Liver (tissue), 3 donors: ENCODE data around the gene ADGRV1.

Experiments
- HNF4G ChIP-seq: IDR thresholded peaks from 2 replicates; pipeline ENCODE4 v1.6.1; 2016; ENCODE audit warnings: antibody characterized with exemption
- JUND ChIP-seq, 2 donors: IDR thresholded peaks; 2 replicates each; pipeline ENCODE4 v1.6.1; 2016; ENCODE audit warnings: antibody characterized with exemption in 2 of 2
- RAD21 ChIP-seq, 2 donors: IDR thresholded peaks; 2 replicates each; pipeline ENCODE4 v1.6.1; 2016; ENCODE audit warnings: antibody characterized with exemption in 2 of 2, mild to moderate bottlenecking in 2 of 2
- RXRA ChIP-seq, 2 donors: IDR thresholded peaks; 2 replicates each; pipeline ENCODE4 v1.6.1; 2017 to 2018; ENCODE audit warnings: antibody characterized with exemption in 2 of 2, mild to moderate bottlenecking in 1 of 2
- SP1 ChIP-seq: IDR thresholded peaks from 2 replicates; pipeline ENCODE4 v1.6.1; 2018; ENCODE audit warnings: antibody characterized with exemption, mild to moderate bottlenecking
- TF ChIP-seq, protein P1 (sequence below): fragments of 150-350 bp; IDR thresholded peaks from 2 replicates; pipeline ENCODE4 v1.5.1; 2017; ENCODE audit warnings: improper control_type of control experiment, low read depth, low read length; ENCODE audit not compliant: missing input control
- TF ChIP-seq, protein P2 (sequence below): IDR thresholded peaks from 2 replicates; pipeline ENCODE4 v1.6.1; 2016; ENCODE audit warnings: antibody characterized with exemption, mild to moderate bottlenecking
- TF ChIP-seq, protein P3 (sequence below): IDR thresholded peaks from 2 replicates; pipeline ENCODE4 v1.6.1; 2016; ENCODE audit warnings: antibody characterized with exemption
- donor health status: healthy.
- donor health status: healthy.

DNA sequence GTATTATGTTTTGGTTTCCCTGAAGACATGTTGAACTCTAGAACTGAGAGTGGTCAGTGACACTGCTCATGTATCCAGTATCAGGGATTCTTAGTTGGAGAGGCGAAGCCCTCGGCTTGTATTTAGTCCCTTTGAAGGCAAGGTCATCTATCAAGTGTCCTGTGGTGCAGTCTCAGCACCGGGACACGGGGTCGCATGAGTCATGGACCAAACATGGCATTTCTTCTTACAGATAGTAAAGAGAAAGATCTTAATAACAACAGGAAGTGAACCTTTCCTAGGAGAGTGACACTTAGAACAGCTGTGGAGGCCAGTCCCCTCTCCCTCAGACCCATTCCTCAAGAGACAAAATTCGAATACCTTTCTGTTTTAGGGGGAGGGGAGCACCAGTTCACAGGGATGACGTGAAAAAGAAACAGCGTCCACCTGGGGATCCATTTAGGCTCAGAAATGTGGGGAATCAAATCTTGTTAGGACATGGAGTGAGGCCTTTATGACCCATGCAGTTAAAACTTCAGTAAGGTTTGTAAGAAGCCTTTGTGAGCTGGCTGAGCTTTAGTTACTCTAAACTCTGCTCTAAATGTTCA, 86.5 kb downstream of the ADGRV1 start:
- TF ChIP-seq, protein P1, sequence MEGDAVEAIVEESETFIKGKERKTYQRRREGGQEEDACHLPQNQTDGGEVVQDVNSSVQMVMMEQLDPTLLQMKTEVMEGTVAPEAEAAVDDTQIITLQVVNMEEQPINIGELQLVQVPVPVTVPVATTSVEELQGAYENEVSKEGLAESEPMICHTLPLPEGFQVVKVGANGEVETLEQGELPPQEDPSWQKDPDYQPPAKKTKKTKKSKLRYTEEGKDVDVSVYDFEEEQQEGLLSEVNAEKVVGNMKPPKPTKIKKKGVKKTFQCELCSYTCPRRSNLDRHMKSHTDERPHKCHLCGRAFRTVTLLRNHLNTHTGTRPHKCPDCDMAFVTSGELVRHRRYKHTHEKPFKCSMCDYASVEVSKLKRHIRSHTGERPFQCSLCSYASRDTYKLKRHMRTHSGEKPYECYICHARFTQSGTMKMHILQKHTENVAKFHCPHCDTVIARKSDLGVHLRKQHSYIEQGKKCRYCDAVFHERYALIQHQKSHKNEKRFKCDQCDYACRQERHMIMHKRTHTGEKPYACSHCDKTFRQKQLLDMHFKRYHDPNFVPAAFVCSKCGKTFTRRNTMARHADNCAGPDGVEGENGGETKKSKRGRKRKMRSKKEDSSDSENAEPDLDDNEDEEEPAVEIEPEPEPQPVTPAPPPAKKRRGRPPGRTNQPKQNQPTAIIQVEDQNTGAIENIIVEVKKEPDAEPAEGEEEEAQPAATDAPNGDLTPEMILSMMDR, result no peak
- TF ChIP-seq RXRA (IDR thresholded peaks at IDR 0.05), result no peak
- TF ChIP-seq, protein P2, sequence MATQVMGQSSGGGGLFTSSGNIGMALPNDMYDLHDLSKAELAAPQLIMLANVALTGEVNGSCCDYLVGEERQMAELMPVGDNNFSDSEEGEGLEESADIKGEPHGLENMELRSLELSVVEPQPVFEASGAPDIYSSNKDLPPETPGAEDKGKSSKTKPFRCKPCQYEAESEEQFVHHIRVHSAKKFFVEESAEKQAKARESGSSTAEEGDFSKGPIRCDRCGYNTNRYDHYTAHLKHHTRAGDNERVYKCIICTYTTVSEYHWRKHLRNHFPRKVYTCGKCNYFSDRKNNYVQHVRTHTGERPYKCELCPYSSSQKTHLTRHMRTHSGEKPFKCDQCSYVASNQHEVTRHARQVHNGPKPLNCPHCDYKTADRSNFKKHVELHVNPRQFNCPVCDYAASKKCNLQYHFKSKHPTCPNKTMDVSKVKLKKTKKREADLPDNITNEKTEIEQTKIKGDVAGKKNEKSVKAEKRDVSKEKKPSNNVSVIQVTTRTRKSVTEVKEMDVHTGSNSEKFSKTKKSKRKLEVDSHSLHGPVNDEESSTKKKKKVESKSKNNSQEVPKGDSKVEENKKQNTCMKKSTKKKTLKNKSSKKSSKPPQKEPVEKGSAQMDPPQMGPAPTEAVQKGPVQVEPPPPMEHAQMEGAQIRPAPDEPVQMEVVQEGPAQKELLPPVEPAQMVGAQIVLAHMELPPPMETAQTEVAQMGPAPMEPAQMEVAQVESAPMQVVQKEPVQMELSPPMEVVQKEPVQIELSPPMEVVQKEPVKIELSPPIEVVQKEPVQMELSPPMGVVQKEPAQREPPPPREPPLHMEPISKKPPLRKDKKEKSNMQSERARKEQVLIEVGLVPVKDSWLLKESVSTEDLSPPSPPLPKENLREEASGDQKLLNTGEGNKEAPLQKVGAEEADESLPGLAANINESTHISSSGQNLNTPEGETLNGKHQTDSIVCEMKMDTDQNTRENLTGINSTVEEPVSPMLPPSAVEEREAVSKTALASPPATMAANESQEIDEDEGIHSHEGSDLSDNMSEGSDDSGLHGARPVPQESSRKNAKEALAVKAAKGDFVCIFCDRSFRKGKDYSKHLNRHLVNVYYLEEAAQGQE, result no peak
- TF ChIP-seq, protein P3, sequence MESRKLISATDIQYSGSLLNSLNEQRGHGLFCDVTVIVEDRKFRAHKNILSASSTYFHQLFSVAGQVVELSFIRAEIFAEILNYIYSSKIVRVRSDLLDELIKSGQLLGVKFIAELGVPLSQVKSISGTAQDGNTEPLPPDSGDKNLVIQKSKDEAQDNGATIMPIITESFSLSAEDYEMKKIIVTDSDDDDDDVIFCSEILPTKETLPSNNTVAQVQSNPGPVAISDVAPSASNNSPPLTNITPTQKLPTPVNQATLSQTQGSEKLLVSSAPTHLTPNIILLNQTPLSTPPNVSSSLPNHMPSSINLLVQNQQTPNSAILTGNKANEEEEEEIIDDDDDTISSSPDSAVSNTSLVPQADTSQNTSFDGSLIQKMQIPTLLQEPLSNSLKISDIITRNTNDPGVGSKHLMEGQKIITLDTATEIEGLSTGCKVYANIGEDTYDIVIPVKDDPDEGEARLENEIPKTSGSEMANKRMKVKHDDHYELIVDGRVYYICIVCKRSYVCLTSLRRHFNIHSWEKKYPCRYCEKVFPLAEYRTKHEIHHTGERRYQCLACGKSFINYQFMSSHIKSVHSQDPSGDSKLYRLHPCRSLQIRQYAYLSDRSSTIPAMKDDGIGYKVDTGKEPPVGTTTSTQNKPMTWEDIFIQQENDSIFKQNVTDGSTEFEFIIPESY, result no peak
- no peak for TF ChIP-seq JUND (IDR thresholded peaks at IDR 0.05)
- no peak for TF ChIP-seq SP1
- TF ChIP-seq RAD21 (IDR thresholded peaks at IDR 0.05), result no peak
- no peak for TF ChIP-seq HNF4G
